Hepatocyte (in vitro differentiated cells): ENCODE results near the gene ARHGAP18. TPM values are rescaled to one million over a fixed set of nuclear protein-coding genes. Genes with fewer than 3 reads are reported as not detected.
A peak's percentile ranks its signal among the peaks of the same experiment; 100 is the strongest.

Experiments
- DNase-seq: peaks from one replicate; pipeline ENCODE4 v3.0.0-alpha.2; 2016; ENCODE audit warnings: low spot score
- H2AFZ ChIP-seq: fragments of 200-600 bp; sonication (generic); 2 replicates; pipeline ENCODE4 v1.6.0; 2016; ENCODE audit warnings: antibody characterized with exemption, mild to moderate bottlenecking
- H3K27ac ChIP-seq: fragments of 200-600 bp; sonication (generic); 2 replicates; pipeline ENCODE4 v1.5.1; 2016; ENCODE audit warnings: mild to moderate bottlenecking
- H3K27me3 ChIP-seq: fragments of 200-600 bp; sonication (generic); 2 replicates; pipeline ENCODE4 v1.6.1; 2016
- H3K36me3 ChIP-seq: fragments of 200-600 bp; sonication (generic); replicated peaks from 2 replicates; pipeline ENCODE4 v1.5.1; 2016; ENCODE audit warnings: low read depth; ENCODE audit not compliant: insufficient read depth
- H3K4me1 ChIP-seq: fragments of 200-600 bp; sonication (generic); 2 replicates; pipeline ENCODE4 v1.5.1; 2016; ENCODE audit warnings: mild to moderate bottlenecking, moderate library complexity; ENCODE audit not compliant: insufficient read depth
- H3K4me2 ChIP-seq: fragments of 200-600 bp; sonication (generic); 2 replicates; pipeline ENCODE4 v1.6.0; 2016
- H3K4me3 ChIP-seq: fragments of 200-600 bp; sonication (generic); 2 replicates; pipeline ENCODE4 v1.5.1; 2016; ENCODE audit warnings: mild to moderate bottlenecking
- H3K79me2 ChIP-seq: fragments of 200-600 bp; sonication (generic); 2 replicates; pipeline ENCODE4 v1.6.0; 2017; ENCODE audit warnings: mild to moderate bottlenecking
- H3K9me2 ChIP-seq: fragments of 200-600 bp; sonication (generic); replicated peaks from 2 replicates; pipeline ENCODE4 v1.6.0; 2017; ENCODE audit warnings: mild to moderate bottlenecking; ENCODE audit not compliant: insufficient read depth
- H3K9me3 ChIP-seq: fragments of 200-600 bp; sonication (generic); 2 replicates; pipeline ENCODE4 v1.5.1; 2016; ENCODE audit warnings: low read depth, mild to moderate bottlenecking
- H4K20me1 ChIP-seq: fragments of 200-600 bp; sonication (generic); 2 replicates; pipeline ENCODE4 v1.6.0; 2016; ENCODE audit warnings: mild to moderate bottlenecking; ENCODE audit not compliant: insufficient read depth, poor library complexity, severe bottlenecking
- EZH2 ChIP-seq: fragments of 200-600 bp; sonication (generic); IDR thresholded peaks from 2 replicates; pipeline ENCODE4 v1.6.1; 2016; ENCODE audit warnings: antibody characterized with exemption, mild to moderate bottlenecking, borderline replicate concordance
- EZH2phosphoT487 ChIP-seq: fragments of 200-600 bp; sonication (generic); IDR thresholded peaks from one replicate; pipeline ENCODE4 v1.6.1; 2018; ENCODE audit warnings: antibody characterized with exemption, mild to moderate bottlenecking, low read depth, moderate library complexity; ENCODE audit not compliant: unreplicated experiment, severe bottlenecking
- WGBS: methylation state at CpG from one replicate; pipeline ENCODE4 v1.1.6; 2016; ENCODE audit warnings: low lambda C conversion rate; ENCODE audit errors: missing lambda C conversion rate; 5-methylcytosine and 5-hydroxymethylcytosine counted together
- polyA plus RNA-seq: library from polyadenylated mRNA; unstranded; fragments of >200 nt; fragmentation: Nextera tagmentation; extraction: Ambion mirVana; gene quantifications from 2 replicates; pipeline ENCODE4 v1.2.1, GENCODE V29; 2016
- total RNA-seq: library from RNA; depleted of rRNA; stranded (reverse); fragments of >200 nt; gene quantifications from 2 replicates; pipeline ENCODE4 v1.2.3, GENCODE V29; 2014
- TF ChIP-seq, protein P1 (sequence below): fragments of 200-600 bp; sonication (generic); IDR thresholded peaks from 2 replicates; pipeline ENCODE4 v1.5.1; 2016; ENCODE audit warnings: antibody characterized with exemption, mild to moderate bottlenecking; ENCODE audit not compliant: poor library complexity

ARHGAP18 gene
- total and polyA plus RNA-seq, 2 experiments from 2014 or later, result 14.7 to 34.8 TPM

DNA sequence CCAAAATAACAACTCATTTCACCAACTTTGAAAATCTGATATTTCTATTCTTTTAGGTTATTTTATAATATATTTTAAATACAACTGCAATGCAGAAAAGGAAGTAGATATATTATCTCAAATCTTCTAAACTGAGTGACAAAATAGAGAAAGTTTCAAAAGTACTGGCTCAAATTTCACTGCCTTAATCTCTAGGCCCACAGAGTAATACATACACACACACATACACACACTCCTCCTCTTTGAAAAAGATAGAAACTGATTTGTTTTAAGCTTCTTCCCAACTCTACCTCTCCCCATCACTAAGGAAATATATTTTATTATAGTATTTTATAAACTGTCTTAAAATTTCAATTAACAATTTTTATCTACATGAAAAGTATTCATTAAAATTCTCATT, 36.2 kb downstream of the ARHGAP18 start:
- H3K4me1 ChIP-seq, result peaks cover 33% of the 10 kb centered on the region
- no peak overlapping the region for H2AFZ ChIP-seq
- no peaks in the 10 kb centered on the region for H3K9me2 ChIP-seq
- no peak overlapping the region for H3K4me2 ChIP-seq
- peaks cover 70% of the 10 kb centered on the region for H3K79me2 ChIP-seq
- H3K27me3 ChIP-seq, result no peaks in the 10 kb centered on the region
- H3K4me3 ChIP-seq, result no peak overlapping the region
- no peaks in the 10 kb centered on the region for H3K9me3 ChIP-seq
- no peaks in the 10 kb centered on the region for H4K20me1 ChIP-seq
- no peaks in the 10 kb centered on the region for H3K36me3 ChIP-seq
- TF ChIP-seq EZH2phosphoT487 (no peak), EZH2 (no peak)
- TF ChIP-seq, protein P1, sequence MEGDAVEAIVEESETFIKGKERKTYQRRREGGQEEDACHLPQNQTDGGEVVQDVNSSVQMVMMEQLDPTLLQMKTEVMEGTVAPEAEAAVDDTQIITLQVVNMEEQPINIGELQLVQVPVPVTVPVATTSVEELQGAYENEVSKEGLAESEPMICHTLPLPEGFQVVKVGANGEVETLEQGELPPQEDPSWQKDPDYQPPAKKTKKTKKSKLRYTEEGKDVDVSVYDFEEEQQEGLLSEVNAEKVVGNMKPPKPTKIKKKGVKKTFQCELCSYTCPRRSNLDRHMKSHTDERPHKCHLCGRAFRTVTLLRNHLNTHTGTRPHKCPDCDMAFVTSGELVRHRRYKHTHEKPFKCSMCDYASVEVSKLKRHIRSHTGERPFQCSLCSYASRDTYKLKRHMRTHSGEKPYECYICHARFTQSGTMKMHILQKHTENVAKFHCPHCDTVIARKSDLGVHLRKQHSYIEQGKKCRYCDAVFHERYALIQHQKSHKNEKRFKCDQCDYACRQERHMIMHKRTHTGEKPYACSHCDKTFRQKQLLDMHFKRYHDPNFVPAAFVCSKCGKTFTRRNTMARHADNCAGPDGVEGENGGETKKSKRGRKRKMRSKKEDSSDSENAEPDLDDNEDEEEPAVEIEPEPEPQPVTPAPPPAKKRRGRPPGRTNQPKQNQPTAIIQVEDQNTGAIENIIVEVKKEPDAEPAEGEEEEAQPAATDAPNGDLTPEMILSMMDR, result no peak
- peak overlapping the region; percentile 6 for H3K27ac ChIP-seq
- no peak for DNase-seq

- peak overlapping the region; percentile 70 for H3K27ac ChIP-seq
- H3K4me1 ChIP-seq, result peaks cover 31% of the 10 kb centered on the region
- no peaks in the 10 kb centered on the region for H3K27me3 ChIP-seq
- H3K4me3 ChIP-seq, result no peak overlapping the region
- 75% methylated on average over 2 of the region's 2 CpGs for WGBS
- no peaks in the 10 kb centered on the region for H4K20me1 ChIP-seq
- no peak overlapping the region for H2AFZ ChIP-seq
- peak overlapping the region; percentile 9 for H3K4me2 ChIP-seq
- no peak for TF ChIP-seq EZH2phosphoT487
- TF ChIP-seq EZH2, result no peak
- TF ChIP-seq, protein P1, result no peak
- H3K9me3 ChIP-seq, result no peaks in the 10 kb centered on the region
- no peaks in the 10 kb centered on the region for H3K9me2 ChIP-seq
- H3K36me3 ChIP-seq, result no peaks in the 10 kb centered on the region
- peaks cover 67% of the 10 kb centered on the region for H3K79me2 ChIP-seq
- DNase-seq, result no peak
Observed at GRCh38 chr6:129672881-129673631, 36.9 kb downstream of the ARHGAP18 start.

DNA sequence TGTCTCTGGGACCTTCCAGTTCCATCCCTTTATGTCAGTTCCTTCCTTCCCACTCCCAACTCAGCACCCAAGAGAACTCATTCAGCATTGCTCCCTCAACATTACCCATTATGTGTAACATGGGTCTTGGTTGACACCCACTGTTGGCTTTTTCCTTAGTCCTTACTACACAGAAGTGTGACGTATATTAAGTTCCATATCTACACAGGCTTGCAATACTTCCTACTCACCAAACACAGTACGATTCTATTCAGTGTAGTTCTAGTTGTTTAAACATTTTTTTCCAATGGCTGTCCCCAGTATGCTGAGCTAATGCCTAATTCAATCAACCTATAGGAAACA, 37.7 kb downstream of the ARHGAP18 start:
- peak overlapping the region; percentile 70 for H3K27ac ChIP-seq
- H3K79me2 ChIP-seq, result peaks cover 74% of the 10 kb centered on the region
- DNase-seq, result no peak
- WGBS, result 93% methylated on average over 2 of the region's 2 CpGs
- peaks cover 31% of the 10 kb centered on the region for H3K4me1 ChIP-seq
- H4K20me1 ChIP-seq, result no peaks in the 10 kb centered on the region
- TF ChIP-seq EZH2phosphoT487 (no peak), EZH2 (no peak)
- TF ChIP-seq, protein P1, result no peak
- H3K9me3 ChIP-seq, result no peaks in the 10 kb centered on the region
- H3K36me3 ChIP-seq, result no peaks in the 10 kb centered on the region
- H3K27me3 ChIP-seq, result no peaks in the 10 kb centered on the region
- no peak overlapping the region for H3K4me3 ChIP-seq
- H3K9me2 ChIP-seq, result no peaks in the 10 kb centered on the region
- no peak overlapping the region for H2AFZ ChIP-seq
- H3K4me2 ChIP-seq, result no peak overlapping the region
